Measurements from ENCODE around the gene SMAD4. TPM values are rescaled to one million over a fixed set of nuclear protein-coding genes. Genes with fewer than 3 reads are reported as not detected.

The SMAD4 gene
- total and polyA plus RNA-seq, 2 donors (not counting 1 experiment from before 2014, with no cell fraction given): 34.8 to 136 TPM

DNA sequence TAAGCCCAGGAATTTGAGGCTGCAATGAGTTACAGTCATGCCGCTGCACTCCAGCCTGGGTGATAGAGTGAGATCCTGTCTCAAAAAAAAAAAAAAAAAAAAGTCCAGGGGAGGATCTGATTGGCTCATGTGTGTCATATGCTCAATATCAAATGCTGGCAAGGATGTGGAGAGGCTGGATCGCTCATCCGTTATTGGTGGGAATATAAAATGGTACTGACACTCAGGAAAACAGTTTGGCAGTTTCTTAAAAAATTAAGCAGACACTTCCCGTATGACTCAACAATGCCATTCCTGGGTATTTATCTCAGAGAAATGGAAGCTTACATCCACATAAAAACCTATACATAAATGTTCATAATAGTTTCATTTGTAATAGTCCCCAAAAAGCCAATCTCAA is 98.5 kb downstream of the SMAD4 start:
- intact Hi-C loops (cut with micrococcal nuclease): no loop called here
- no peak for TF ChIP-seq EZH2 (IDR thresholded peaks at IDR 0.05; ENCODE audit: borderline replicate concordance, insufficient read depth, low read depth, low read length, poor library complexity, severe bottlenecking)
- TF ChIP-seq, protein P1, sequence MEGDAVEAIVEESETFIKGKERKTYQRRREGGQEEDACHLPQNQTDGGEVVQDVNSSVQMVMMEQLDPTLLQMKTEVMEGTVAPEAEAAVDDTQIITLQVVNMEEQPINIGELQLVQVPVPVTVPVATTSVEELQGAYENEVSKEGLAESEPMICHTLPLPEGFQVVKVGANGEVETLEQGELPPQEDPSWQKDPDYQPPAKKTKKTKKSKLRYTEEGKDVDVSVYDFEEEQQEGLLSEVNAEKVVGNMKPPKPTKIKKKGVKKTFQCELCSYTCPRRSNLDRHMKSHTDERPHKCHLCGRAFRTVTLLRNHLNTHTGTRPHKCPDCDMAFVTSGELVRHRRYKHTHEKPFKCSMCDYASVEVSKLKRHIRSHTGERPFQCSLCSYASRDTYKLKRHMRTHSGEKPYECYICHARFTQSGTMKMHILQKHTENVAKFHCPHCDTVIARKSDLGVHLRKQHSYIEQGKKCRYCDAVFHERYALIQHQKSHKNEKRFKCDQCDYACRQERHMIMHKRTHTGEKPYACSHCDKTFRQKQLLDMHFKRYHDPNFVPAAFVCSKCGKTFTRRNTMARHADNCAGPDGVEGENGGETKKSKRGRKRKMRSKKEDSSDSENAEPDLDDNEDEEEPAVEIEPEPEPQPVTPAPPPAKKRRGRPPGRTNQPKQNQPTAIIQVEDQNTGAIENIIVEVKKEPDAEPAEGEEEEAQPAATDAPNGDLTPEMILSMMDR (IDR thresholded peaks at IDR 0.05): no peak
- WGBS (ENCODE audit: insufficient coverage): 96% methylated on average over 3 of the region's 4 CpGs

DNA sequence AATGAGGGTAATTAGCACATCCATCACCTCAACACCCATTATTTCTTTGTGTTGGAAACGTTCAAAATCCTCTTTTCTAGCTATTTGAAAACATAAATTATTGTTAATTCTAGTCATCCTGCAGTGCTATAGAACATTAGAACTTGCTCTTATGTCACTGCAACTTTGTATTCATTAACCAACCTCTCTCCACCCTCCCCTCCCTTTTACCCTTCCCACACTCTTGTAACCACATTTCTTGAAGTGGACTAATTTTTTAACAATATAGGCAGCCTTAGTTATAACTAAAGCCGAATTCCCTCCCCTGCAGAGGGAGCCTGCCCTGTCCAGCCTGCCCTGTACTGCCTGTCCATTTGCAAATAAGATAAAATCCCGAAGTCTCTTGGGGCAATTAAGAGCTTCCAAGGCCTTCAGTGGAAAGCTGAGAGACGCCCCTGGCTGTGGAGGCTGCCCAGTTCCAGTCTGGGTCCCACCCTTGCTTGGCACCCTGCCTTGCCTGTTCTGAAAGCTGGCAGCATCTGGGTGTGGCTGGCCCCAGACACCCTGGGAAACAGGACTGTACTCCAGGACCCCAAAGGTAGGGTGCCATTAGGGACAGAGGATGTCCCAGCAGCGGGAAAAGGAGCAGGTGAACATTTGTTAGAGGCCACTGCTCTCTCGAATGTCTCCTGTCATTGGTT is 102.4 kb downstream of the SMAD4 start:
- CTCF ChIA-PET: no interaction called here
- POLR2A ChIA-PET: no interaction called here
- Histone ChIP-seq H3K4me1 (ENCODE audit: control insufficient read depth in 2 of 2, insufficient read depth in 2 of 2, low read length in 2 of 2) (no peaks in the 10 kb centered on the region), H3K9ac (ENCODE audit: low read length) (no peak overlapping the region), H3K27ac (ENCODE audit: low read length in 2 of 2) (no peak overlapping the region), H3K4me3 (ENCODE audit: control extremely low read depth in 1 of 5, extremely low read depth in 1 of 5, insufficient read depth in 1 of 5, low read depth in 2 of 5, low read length in 4 of 5) (no peak overlapping the region), H3K79me2 (ENCODE audit: control insufficient read depth, insufficient read depth, low read length) (no peaks in the 10 kb centered on the region), H3K27me3 (replicated peaks in 1 of 4; ENCODE audit: control extremely low read depth in 1 of 4, control insufficient read depth in 3 of 4, insufficient read depth in 4 of 4, low read length in 3 of 4) (no peaks in the 10 kb centered on the region), H2AFZ (ENCODE audit: insufficient read depth, low read depth, low read length, poor library complexity, severe bottlenecking) (no peak overlapping the region), H3K9me3 (ENCODE audit: control extremely low read depth in 1 of 3, control insufficient read depth in 2 of 3, insufficient read depth in 1 of 3, low read length in 2 of 3) (no peaks in the 10 kb centered on the region), H3K4me2 (replicated peaks; ENCODE audit: low read depth, low read length, poor library complexity, severe bottlenecking) (no peak overlapping the region), H3K36me3 (replicated peaks in 1 of 2; ENCODE audit: control extremely low read depth in 1 of 2, control insufficient read depth in 1 of 2, extremely low read depth in 1 of 2, insufficient read depth in 2 of 2, low read length in 1 of 2) (no peaks in the 10 kb centered on the region), H4K20me1 (ENCODE audit: control insufficient read depth, insufficient read depth, low read length, poor library complexity, severe bottlenecking) (no peaks in the 10 kb centered on the region)
- H3K27me3 Mint-ChIP-seq: no peaks in the 10 kb centered on the region
- no peak overlapping the region for H3K27ac Mint-ChIP-seq
- H3K4me1 Mint-ChIP-seq: no peaks in the 10 kb centered on the region
- ATAC-seq (ENCODE audit: low read depth) (no peak), DNase-seq (no peak)
- intact Hi-C loops (cut with micrococcal nuclease): no loop called here
- WGBS (ENCODE audit: insufficient coverage): 92% methylated on average over 5 of the region's 6 CpGs
- no peak for TF ChIP-seq EZH2 (IDR thresholded peaks at IDR 0.05; ENCODE audit: borderline replicate concordance, insufficient read depth, low read depth, low read length, poor library complexity, severe bottlenecking)
- TF ChIP-seq, protein P1 (IDR thresholded peaks at IDR 0.05): no peak
- no peak overlapping the region for H3K4me3 Mint-ChIP-seq
- H3K9me3 Mint-ChIP-seq (ENCODE audit: insufficient read depth): no peaks in the 10 kb centered on the region

More for the DNA sequence above, 98.5 kb downstream of the SMAD4 start:
- DNase-seq (no peak), ATAC-seq (ENCODE audit: low read depth) (no peak)
- H3K9me3 Mint-ChIP-seq (ENCODE audit: insufficient read depth): no peaks in the 10 kb centered on the region
- H3K79me2 ChIP-seq (ENCODE audit: control insufficient read depth, insufficient read depth, low read length): no peaks in the 10 kb centered on the region
- H3K4me3 ChIP-seq (ENCODE audit: control extremely low read depth in 1 of 5, extremely low read depth in 1 of 5, insufficient read depth in 1 of 5, low read depth in 2 of 5, low read length in 4 of 5): no peak overlapping the region
- no peaks in the 10 kb centered on the region for H3K4me1 ChIP-seq (ENCODE audit: control insufficient read depth in 2 of 2, insufficient read depth in 2 of 2, low read length in 2 of 2)
- no peak overlapping the region for H3K4me2 ChIP-seq (replicated peaks; ENCODE audit: low read depth, low read length, poor library complexity, severe bottlenecking)
- no peaks in the 10 kb centered on the region for H3K9me3 ChIP-seq (ENCODE audit: control extremely low read depth in 1 of 3, control insufficient read depth in 2 of 3, insufficient read depth in 1 of 3, low read length in 2 of 3)
- H3K4me1 Mint-ChIP-seq: no peaks in the 10 kb centered on the region
- H3K4me3 Mint-ChIP-seq: no peak overlapping the region
- H4K20me1 ChIP-seq (ENCODE audit: control insufficient read depth, insufficient read depth, low read length, poor library complexity, severe bottlenecking): no peaks in the 10 kb centered on the region
- no peaks in the 10 kb centered on the region for H3K27me3 Mint-ChIP-seq
- H3K27me3 ChIP-seq (replicated peaks in 1 of 4; ENCODE audit: control extremely low read depth in 1 of 4, control insufficient read depth in 3 of 4, insufficient read depth in 4 of 4, low read length in 3 of 4): no peaks in the 10 kb centered on the region
- POLR2A ChIA-PET: interaction anchor here (0.7 kb wide), 1 partner anchor 24 kb away, joined by 8 read pairs; no protein-coding TSS in a partner anchor
- no peak overlapping the region for H3K27ac ChIP-seq (ENCODE audit: low read length in 2 of 2)
- CTCF ChIA-PET: no interaction called here
- no peak overlapping the region for H3K9ac ChIP-seq (ENCODE audit: low read length)
- no peak overlapping the region for H3K27ac Mint-ChIP-seq
- no peaks in the 10 kb centered on the region for H3K36me3 ChIP-seq (replicated peaks in 1 of 2; ENCODE audit: control extremely low read depth in 1 of 2, control insufficient read depth in 1 of 2, extremely low read depth in 1 of 2, insufficient read depth in 2 of 2, low read length in 1 of 2)
- no peak overlapping the region for H2AFZ ChIP-seq (ENCODE audit: insufficient read depth, low read depth, low read length, poor library complexity, severe bottlenecking)
